GM12878 (cell line): ENCODE measurements around the gene NELFB. TPM values are rescaled to one million over a fixed set of nuclear protein-coding genes. Genes with fewer than 3 reads are reported as not detected.

ENCODE experiments used
- ATAC-seq: fragments of 200-7000 bp; cut with Tn5 transposase; 3 replicates; pipeline ENCODE4 v1.9.1; 2020; ENCODE audit warnings: mild to moderate bottlenecking, moderate library complexity
- BruUV-seq: library from RNA; stranded (reverse); fragments of 400-500 nt; replicated peaks from 2 replicates; lab custom pipeline; 2021; lab: Mats Ljungman, UMichigan
- CTCF ChIA-PET: fragments of 300-600 bp; sonication (Branson Sonifier 250); formaldehyde crosslinking; extraction: SDS; loops from one replicate; lab custom pipeline; 2021; ENCODE audit warnings: inconsistent platforms; lab: Yijun Ruan, JAX
- POLR2A ChIA-PET: fragments of 350-600 bp; formaldehyde crosslinking; extraction: SDS; loops from one replicate; lab custom pipeline; 2021; ENCODE audit warnings: inconsistent platforms; lab: Charles Lee
- RAD21 ChIA-PET: fragments of 300-600 bp; sonication (Branson Sonifier 250); formaldehyde crosslinking; loops from one replicate; lab custom pipeline; 2023; ENCODE audit warnings: antibody characterized with exemption; ENCODE audit not compliant: unreplicated experiment; lab: Charles Lee
- SMC1A ChIA-PET: fragments of 300-600 bp; sonication (Branson Sonifier 250); formaldehyde crosslinking; loops from one replicate; lab custom pipeline; 2023; ENCODE audit not compliant: unreplicated experiment, uncharacterized antibody; lab: Charles Lee
- DNase-seq: peaks from one replicate; pipeline ENCODE4 v3.0.0-alpha.2; 2011; ENCODE audit warnings: low read depth, low spot score
- FAIRE-seq: peaks from 3 replicates; lab custom pipeline; 2011; peaks lifted over from hg19 to GRCh38; lab: Jason Lieb, UNC
- H2AFZ ChIP-seq: 2 replicates; pipeline ENCODE4 v1.6.0; 2011; ENCODE audit warnings: low read depth, low read length, control low read depth; ENCODE audit not compliant: control insufficient read depth
- H3K27ac ChIP-seq: 2 replicates; pipeline ENCODE4 v1.5.1; 2011; ENCODE audit warnings: control low read depth; ENCODE audit not compliant: control insufficient read depth, insufficient read depth
- H3K27me3 ChIP-seq, 2 experiments: replicated peaks in 1 of 2; 2 replicates each; pipeline versions ENCODE4 v1.6.0 to v1.6.1; 2011; ENCODE audit warnings: low read length in 1 of 2; ENCODE audit not compliant: control insufficient read depth in 2 of 2, insufficient read depth in 2 of 2
- H3K36me3 ChIP-seq, 2 experiments: 2 replicates each; pipeline ENCODE4 v1.5.1; 2011; ENCODE audit warnings: low read length in 1 of 2; ENCODE audit not compliant: control insufficient read depth in 2 of 2, insufficient read depth in 2 of 2
- H3K4me1 ChIP-seq: 2 replicates; pipeline ENCODE4 v1.6.1; 2011; ENCODE audit warnings: mild to moderate bottlenecking, low read length, moderate library complexity, mixed read lengths; ENCODE audit not compliant: control insufficient read depth, insufficient read depth
- H3K4me2 ChIP-seq: 2 replicates; pipeline ENCODE4 v1.6.0; 2011; ENCODE audit warnings: control low read depth; ENCODE audit not compliant: control insufficient read depth, insufficient read depth
- H3K4me3 ChIP-seq: fragments of 200-600 bp; sonication (generic); 2 replicates; pipeline ENCODE4 v1.5.1; 2016
- H3K79me2 ChIP-seq: 2 replicates; pipeline ENCODE4 v1.6.0; 2011; ENCODE audit warnings: low read length; ENCODE audit not compliant: control insufficient read depth, insufficient read depth
- H3K9ac ChIP-seq: 2 replicates; pipeline ENCODE4 v1.8.0; 2011; ENCODE audit warnings: low read length, control low read depth, mixed read lengths; ENCODE audit not compliant: control insufficient read depth, insufficient read depth
- H3K9me3 ChIP-seq: replicated peaks from 3 replicates; pipeline ENCODE4 v1.5.1; 2011; ENCODE audit warnings: mild to moderate bottlenecking, low read length; ENCODE audit not compliant: control insufficient read depth, insufficient read depth
- H4K20me1 ChIP-seq: 2 replicates; pipeline ENCODE4 v1.6.0; 2011; ENCODE audit not compliant: control insufficient read depth, insufficient read depth
- ATF2 ChIP-seq: IDR thresholded peaks from 2 replicates; pipeline ENCODE4 v1.6.1; 2012; ENCODE audit warnings: low read length, inconsistent platforms
- BHLHE40 ChIP-seq, 2 experiments: fragments of 450-650 bp in 1 of 2; IDR thresholded peaks; 2 replicates each; pipeline ENCODE4 v1.6.1; 2011 to 2017; ENCODE audit warnings: low read depth in 2 of 2, borderline replicate concordance in 1 of 2, improper control_type of control experiment in 1 of 2, low read length in 1 of 2, mild to moderate bottlenecking in 1 of 2
- BMI1 ChIP-seq: fragments of 450-650 bp; IDR thresholded peaks from 2 replicates; pipeline ENCODE4 v1.6.1; 2016; ENCODE audit warnings: mild to moderate bottlenecking, moderate library complexity, borderline replicate concordance
- CHD2 ChIP-seq: IDR thresholded peaks from 2 replicates; pipeline ENCODE4 v1.6.1; 2011; ENCODE audit warnings: low read depth, low read length, improper control_type of control experiment, borderline replicate concordance
- GABPA ChIP-seq: IDR thresholded peaks from 2 replicates; pipeline ENCODE4 v1.6.1; 2014; ENCODE audit warnings: antibody characterized with exemption, low read depth, mild to moderate bottlenecking, inconsistent platforms
- IKZF1 ChIP-seq: fragments of 450-650 bp; conservative IDR thresholded peaks from 2 replicates; pipeline ENCODE4 v1.6.1; 2017; ENCODE audit warnings: antibody characterized with exemption, mild to moderate bottlenecking
- KLF5 ChIP-seq: fragments of 450-650 bp; IDR thresholded peaks from 2 replicates; pipeline ENCODE4 v1.6.1; 2014; ENCODE audit warnings: mild to moderate bottlenecking; ENCODE audit not compliant: partially characterized antibody
- MEF2B ChIP-seq: fragments of 450-650 bp; IDR thresholded peaks from 2 replicates; pipeline ENCODE4 v1.6.1; 2018; ENCODE audit warnings: mild to moderate bottlenecking, moderate library complexity; ENCODE audit not compliant: partially characterized antibody, poor library complexity, severe bottlenecking
- NBN ChIP-seq: fragments of 450-650 bp; IDR thresholded peaks from 2 replicates; pipeline ENCODE4 v1.6.1; 2016
- NFIC ChIP-seq: IDR thresholded peaks from 2 replicates; pipeline ENCODE4 v1.6.1; 2012; ENCODE audit warnings: low read depth, mild to moderate bottlenecking, inconsistent platforms, low read length, moderate library complexity
- NR2F1 ChIP-seq: fragments of 450-650 bp; conservative IDR thresholded peaks from 2 replicates; pipeline ENCODE4 v1.6.1; 2017; ENCODE audit warnings: mild to moderate bottlenecking
- PAX8 ChIP-seq: fragments of 450-650 bp; IDR thresholded peaks from 2 replicates; pipeline ENCODE4 v1.6.1; 2017; ENCODE audit warnings: mild to moderate bottlenecking, moderate library complexity
- PBX3 ChIP-seq: IDR thresholded peaks from 2 replicates; pipeline ENCODE4 v1.6.1; 2011; ENCODE audit warnings: mild to moderate bottlenecking, low read depth, low read length, moderate library complexity; ENCODE audit not compliant: insufficient replicate concordance
- RUNX3 ChIP-seq: IDR thresholded peaks from 2 replicates; pipeline ENCODE4 v1.6.1; 2012; ENCODE audit warnings: low read length, inconsistent platforms
- SMC3 ChIP-seq: IDR thresholded peaks from 2 replicates; pipeline ENCODE4 v1.6.1; 2011; ENCODE audit warnings: low read length, improper control_type of control experiment, borderline replicate concordance
- WRNIP1 ChIP-seq: IDR thresholded peaks from 2 replicates; pipeline ENCODE4 v1.6.1; 2011; ENCODE audit warnings: low read depth, low read length, improper control_type of control experiment, borderline replicate concordance
- ZBTB11 ChIP-seq: fragments of 450-650 bp; formaldehyde crosslinking; IDR thresholded peaks from 2 replicates; pipeline ENCODE4 v1.5.0; 2022; ENCODE audit warnings: mild to moderate bottlenecking, missing genetic modification characterization
- ZSCAN29 ChIP-seq: fragments of 450-650 bp; IDR thresholded peaks from 2 replicates; pipeline ENCODE4 v1.6.1; 2017; ENCODE audit warnings: mild to moderate bottlenecking, moderate library complexity
- WGBS: methylation state at CpG from one replicate; pipeline ENCODE4 v1.1.6; 2016; ENCODE audit warnings: low lambda C conversion rate; ENCODE audit not compliant: insufficient replicate concordance, insufficient coverage; ENCODE audit errors: missing lambda C conversion rate; 5-methylcytosine and 5-hydroxymethylcytosine counted together
- in situ Hi-C: fragments of 300-500 bp; cut with MboI; formaldehyde crosslinking; loops from 9 replicates; pipeline ENCODE4 v1.14.3; 2018; ENCODE audit warnings: mixed read lengths
- intact Hi-C: fragments of 100-400 bp; cut with micrococcal nuclease; formaldehyde crosslinking; loops from one replicate; pipeline ENCODE4 v1.14.2; 2022; ENCODE audit not compliant: unreplicated experiment
- polyA plus RNA-seq, 11 experiments: library from polyadenylated mRNA; depleted of rRNA in 4 of 11; unstranded in 6 of 11; stranded (reverse) in 5 of 11; fragments of >200 nt; fragmentation: Nextera tagmentation in 4 of 11; fragmentation: Illumina TruSeq in 1 of 11; extraction: Ambion mirVana in 4 of 11; extraction: Trizol in 1 of 11; gene quantifications; 1 replicate in 1 of 11; 2 replicates in 10 of 11; pipeline versions ENCODE4 v1.2.1 to v1.2.3, GENCODE V29; 2011 to 2016; ENCODE audit warnings: inconsistent platforms in 2 of 11, missing spikeins in 2 of 11, low read depth in 1 of 11
- total RNA-seq, 4 experiments: library from RNA; depleted of rRNA in 3 of 4; stranded (reverse); fragments of >200 nt in 3 of 4; fragmentation: Illumina TruSeq in 1 of 4; extraction: Trizol in 1 of 4; gene quantifications; 2 replicates each; pipeline versions ENCODE4 v1.2.1 to v1.2.3, GENCODE V29; 2013 to 2021

NELFB gene
- total and polyA plus RNA-seq, 10 of the 15 experiments (the other 5 are each of a cell fraction or from before 2014, with no cell fraction given), result 0.19 to 63.4 (median 30.9) TPM

- TF ChIP-seq ZBTB11 (CRISPR knock-in tag) (no peak), MEF2B (no peak), IKZF1 (no peak), CHD2 (no peak), WRNIP1 (no peak), SMC3 (no peak), NBN (no peak), ATF2 (no peak), GABPA (no peak), RUNX3 (no peak), BHLHE40 (IDR thresholded peaks at IDR 0.05; ENCODE audit: borderline replicate concordance in 1 of 2, low read depth in 2 of 2, low read length in 1 of 2) (no peak), NFIC (no peak), PBX3 (no peak), BMI1 (no peak), ZSCAN29 (no peak), KLF5 (no peak), PAX8 (no peak), NR2F1 (no peak)
- FAIRE-seq (no peak), DNase-seq (no peak), ATAC-seq (no peak)
- no peaks in the 10 kb centered on the region for H3K79me2 ChIP-seq
- peaks cover 16% of the 10 kb centered on the region for H3K4me1 ChIP-seq
- ChIA-PET POLR2A (interaction anchor here (2.0 kb wide), 1 partner anchor 9 kb away, joined by 6 read pairs; no protein-coding TSS in a partner anchor), CTCF (no interaction called here), SMC1A (no interaction called here), RAD21 (no interaction called here)
- no peak overlapping the region for H3K9ac ChIP-seq
- no peak overlapping the region for H3K27ac ChIP-seq
- no TSS peak for BruUV-seq
- no peak overlapping the region for H3K4me3 ChIP-seq
- H2AFZ ChIP-seq, result no peak overlapping the region
- in situ Hi-C loops (no loop called here), intact Hi-C loops (no loop called here)
- 14% methylated on average over 18 of the region's 23 CpGs for WGBS
- H3K9me3 ChIP-seq, result no peaks in the 10 kb centered on the region
- no peaks in the 10 kb centered on the region for H3K36me3 ChIP-seq
- no peak overlapping the region for H3K4me2 ChIP-seq
- no peaks in the 10 kb centered on the region for H4K20me1 ChIP-seq
- H3K27me3 ChIP-seq, result no peaks in the 10 kb centered on the region
Measured at GRCh38 chr9:137306850-137307254, 51.7 kb downstream of the NELFB start.
